Retina (tissue), 1 donor: Measurements from ENCODE around the gene GK2.

Experiments
- DNase-seq: peaks from one replicate; pipeline ENCODE4 v3.0.0-alpha.2; 2016

Gene GK2

GRCh38 chr4:79408063-79408462, at the start of gene GK2:
TSS of gene GK2 (minus strand) at chr4:79408228. CDS start at chr4:79408200, 28 bp downstream.
- DNase-seq: no peak

DNA sequence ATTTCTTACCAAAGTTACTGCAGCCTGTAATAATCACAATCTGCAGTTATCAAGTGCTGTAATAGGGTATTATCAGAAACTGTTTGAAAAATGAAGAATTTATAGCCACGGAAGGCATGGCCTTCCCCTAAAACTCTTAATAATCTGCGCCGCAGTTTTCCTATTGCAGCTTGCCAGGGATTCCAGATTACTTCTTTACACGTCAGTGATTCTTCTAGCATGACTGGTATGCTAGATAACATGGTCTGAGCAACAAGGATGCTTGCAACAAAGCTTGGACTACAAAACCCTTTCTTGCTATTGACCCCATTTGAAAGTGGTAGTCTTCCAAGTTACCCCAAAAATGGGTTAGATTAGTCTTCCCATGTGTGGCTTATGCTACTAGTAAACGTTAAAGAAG, 47.2 kb upstream of the GK2 start:
- no peak for DNase-seq

- DNase-seq: no peak
Measured at GRCh38 chr4:79454656-79455055, 46.6 kb upstream of the GK2 start.

- DNase-seq: peak; percentile 20
Measured at GRCh38 chr4:79450053-79450452, 42.0 kb upstream of the GK2 start.

- no peak for DNase-seq
Measured at GRCh38 chr4:79446145-79446544, 38.1 kb upstream of the GK2 start.

DNA sequence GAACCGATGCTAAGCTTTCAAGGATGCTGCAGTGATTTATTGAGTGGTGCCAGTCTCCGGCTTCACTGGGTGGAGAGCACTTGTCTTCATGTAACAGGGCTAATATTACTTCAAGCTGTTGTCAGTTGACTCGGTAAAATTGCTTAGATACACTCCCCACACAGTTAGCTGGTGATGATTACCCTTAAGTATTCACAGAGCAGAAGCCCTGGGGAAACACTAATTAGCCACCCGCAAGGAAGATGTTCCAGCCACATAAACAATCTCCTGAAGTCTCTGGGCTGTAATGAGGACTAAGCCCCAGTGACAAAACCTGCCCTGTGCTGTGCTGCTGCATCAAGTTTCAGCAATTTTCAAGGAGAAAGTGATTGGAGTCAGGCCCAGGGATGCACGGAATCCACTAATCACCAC, 37.3 kb upstream of the GK2 start:
- DNase-seq: peak; percentile 38

GRCh38 chr4:79442422-79442821, 34.4 kb upstream of the GK2 start:
- DNase-seq: no peak

GRCh38 chr4:79439489-79439888, 31.5 kb upstream of the GK2 start:
- DNase-seq: no peak

- no peak for DNase-seq
Measured at GRCh38 chr4:79431839-79432238, 23.8 kb upstream of the GK2 start.

GRCh38 chr4:79429113-79429903, 21.3 kb upstream of the GK2 start:
- no peak for DNase-seq

DNA sequence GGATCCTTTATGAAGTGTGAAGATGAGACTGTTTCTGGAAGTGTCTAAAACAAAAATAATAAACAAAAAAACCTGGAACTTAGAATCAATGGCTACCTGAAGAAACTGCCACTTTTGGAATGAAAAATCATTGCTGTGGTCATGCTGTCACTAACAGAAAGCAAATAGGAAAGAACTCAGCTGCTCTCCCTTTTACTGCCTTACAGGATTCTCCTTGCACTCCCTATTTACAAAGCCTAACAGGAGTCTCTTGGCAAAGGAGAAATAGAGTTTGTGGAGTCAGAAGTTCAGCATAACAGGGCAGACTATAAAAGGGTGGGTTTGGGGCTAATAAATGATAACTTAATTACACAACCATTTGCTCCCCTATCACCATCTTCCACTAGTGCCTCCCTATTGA, 19.0 kb upstream of the GK2 start:
- no peak for DNase-seq

- no peak for DNase-seq
Measured at GRCh38 chr4:79425586-79425985, 17.6 kb upstream of the GK2 start.

GRCh38 chr4:79421483-79421882, 13.5 kb upstream of the GK2 start:
- no peak for DNase-seq

DNA sequence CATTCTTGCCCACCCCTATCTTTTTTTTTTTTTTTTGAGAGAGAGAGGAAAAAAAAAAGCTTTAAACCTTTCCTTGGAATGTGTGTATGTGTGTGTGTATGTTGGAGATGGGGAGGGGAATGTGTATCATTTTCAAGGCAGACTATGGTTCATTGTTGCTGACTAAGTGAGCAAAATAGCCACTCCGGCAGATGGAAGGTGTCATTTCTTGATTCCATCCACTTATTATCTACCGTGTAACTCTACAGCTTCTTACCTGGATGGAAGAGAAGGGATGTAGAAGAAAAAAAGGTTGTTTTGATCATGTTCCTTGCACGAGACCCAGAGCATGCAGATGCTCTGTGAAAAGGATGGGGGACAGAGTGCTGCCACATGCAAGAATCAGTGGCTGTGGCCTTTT, 5.9 kb upstream of the GK2 start:
- DNase-seq: peak; percentile 15

DNA sequence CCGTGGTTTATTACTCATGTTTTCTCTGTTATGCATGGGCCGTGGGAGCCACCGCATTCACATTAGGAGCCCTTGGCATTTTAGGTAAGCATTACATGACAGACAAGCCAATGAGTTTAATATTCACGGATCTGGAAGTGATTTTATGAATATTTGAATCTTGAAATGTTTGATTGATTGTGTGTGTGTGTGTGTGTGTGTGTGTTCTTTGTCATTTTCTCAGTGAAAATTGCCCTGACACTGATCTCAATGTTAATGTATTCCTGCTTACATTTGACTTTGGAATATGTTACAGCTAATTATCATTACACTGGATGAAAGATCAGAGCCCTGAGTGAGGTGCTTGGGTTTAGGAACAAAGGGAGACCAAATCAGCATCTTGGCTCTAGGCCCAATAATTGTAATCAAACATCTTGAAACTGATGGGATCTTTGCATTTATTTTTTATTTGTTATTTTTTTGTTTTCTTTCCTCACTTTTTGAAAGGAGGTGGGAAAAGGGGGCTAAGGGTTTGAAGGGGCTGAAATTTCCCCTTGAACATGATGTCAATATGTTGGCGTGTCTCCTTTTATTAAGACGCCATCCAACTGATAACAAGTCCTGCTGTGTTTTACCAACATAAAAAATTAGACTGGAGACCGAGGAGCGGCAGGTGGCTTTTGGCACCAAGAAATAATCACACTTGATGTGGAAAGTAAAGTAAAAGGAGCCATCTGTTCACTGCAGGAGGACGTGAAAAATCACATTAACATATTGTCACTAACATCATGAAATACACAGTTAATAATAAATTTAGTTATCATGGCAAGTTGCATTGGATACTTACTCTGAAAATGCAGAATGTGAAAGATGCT, 5.2 kb upstream of the GK2 start:
- DNase-seq: peak; percentile 19

GRCh38 chr4:79404666-79405065, 3.4 kb downstream of the GK2 start:
- DNase-seq: no peak

GRCh38 chr4:79403356-79403755, 4.7 kb downstream of the GK2 start:
- no peak for DNase-seq

DNA sequence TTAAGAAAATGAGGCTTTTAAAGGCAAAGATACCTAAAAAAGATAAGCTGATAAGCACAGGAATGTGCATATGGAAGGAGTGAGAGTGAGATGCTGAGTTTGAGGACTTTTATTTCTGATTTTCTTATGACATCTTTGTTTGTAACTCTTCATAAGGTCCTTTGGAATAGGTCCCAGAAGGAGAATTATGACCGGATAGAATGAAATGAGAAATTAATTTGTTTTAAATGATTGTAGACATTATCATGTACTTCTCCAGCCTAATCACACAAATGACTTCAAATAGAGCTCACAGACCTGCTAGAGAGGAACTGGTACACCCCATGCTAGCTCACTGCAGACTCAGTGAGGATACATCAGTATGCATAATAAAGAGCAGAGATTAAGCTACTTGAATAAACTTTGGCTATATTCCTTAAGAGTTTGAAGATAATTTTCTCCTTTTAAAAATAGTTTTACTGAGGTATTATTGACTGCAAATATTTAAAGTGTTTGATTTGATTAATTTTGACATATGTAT, 5.6 kb downstream of the GK2 start:
- DNase-seq: no peak

DNA sequence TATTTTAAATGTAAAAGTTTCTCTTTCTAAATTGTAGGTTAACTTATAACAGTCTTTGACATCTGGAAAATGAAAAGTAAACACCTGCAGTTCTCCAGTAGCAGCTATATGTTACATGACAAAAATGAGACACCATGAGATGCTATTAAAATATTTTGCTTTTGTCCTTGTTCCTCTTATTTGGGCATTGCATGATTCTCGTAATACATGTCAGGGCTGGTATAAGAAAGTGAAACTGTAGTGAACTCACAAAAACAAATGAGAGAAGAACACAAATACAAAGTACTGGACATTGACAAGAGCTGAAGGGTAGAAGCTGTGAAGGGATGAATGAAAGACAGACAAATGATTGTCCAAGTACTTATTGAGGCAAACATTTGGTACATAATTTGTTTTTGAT, 9.0 kb downstream of the GK2 start:
- no peak for DNase-seq

GRCh38 chr4:79397951-79398350, 10.1 kb downstream of the GK2 start:
- no peak for DNase-seq

DNA sequence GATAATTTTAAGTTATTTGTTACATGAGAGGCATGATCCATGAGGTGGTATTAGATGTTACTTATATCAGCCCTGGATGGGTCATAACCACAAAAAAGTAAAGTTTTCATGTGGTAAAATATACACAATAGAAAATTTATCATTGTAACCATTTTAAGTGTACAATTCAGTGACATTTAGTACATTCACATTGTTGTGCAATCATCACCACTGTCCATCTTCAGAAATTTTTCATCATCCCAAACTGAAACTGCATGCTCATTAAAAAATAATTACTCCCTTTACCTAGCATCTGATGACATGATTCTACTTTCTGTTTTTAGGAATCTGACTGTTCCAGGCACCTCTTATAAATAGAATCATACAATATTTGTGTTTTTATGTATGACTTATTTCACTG, 11.2 kb downstream of the GK2 start:
- no peak for DNase-seq

DNA sequence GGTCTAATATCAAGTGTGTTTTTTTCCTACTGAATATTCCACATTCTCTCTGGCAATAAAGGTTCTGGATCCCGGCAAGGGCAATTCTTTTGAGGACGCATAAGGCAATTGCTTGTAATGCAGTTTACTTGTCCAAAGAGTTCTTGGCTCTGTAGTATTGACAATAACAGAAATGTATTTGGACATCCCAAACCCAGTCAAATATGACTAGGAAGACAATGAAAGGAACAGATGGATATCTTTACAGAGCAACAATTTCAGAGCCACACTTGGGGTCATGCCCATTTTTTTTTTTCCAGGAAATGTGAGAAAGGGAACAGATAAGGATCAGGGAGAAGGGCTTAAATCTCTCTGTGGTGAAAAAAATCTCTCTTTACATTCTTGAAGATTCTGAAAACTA, 12.2 kb downstream of the GK2 start:
- no peak for DNase-seq

- DNase-seq: no peak
Measured at GRCh38 chr4:79390890-79391289, 17.1 kb downstream of the GK2 start.

- DNase-seq: no peak
Measured at GRCh38 chr4:79385641-79386040, 22.4 kb downstream of the GK2 start.
